HG02571 (cell line): Measurements from ENCODE around the gene EXOSC2.
"Not testable (repeated sequence)": the region's sequence is repeated elsewhere in the genome, so short reads cannot be mapped to it uniquely, and the experiment has no call there.

ENCODE experiments used
- ATAC-seq: cut with Tn5 transposase; IDR thresholded peaks from one replicate; pipeline ENCODE4 v1.9.1; 2021; ENCODE audit warnings: mild to moderate bottlenecking, moderate library complexity; ENCODE audit not compliant: unreplicated experiment

EXOSC2 gene

DNA sequence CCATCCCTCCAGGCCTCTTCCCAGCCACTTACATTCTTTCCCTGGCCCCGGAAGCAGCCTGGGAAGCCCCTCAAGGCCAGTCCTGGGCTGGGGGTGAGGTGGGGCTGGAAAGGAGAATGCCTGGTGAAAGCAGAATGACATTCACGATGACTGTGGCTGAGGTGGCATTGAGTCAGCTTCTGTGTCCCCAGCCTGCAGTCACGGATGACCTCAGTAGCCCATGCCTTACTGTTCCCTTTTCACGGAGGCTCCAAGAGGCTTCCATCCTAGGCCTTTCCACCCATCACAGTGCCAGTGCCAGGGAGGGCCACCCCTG lies 26.5 kb upstream of the EXOSC2 start:
- ATAC-seq, result no peak

- no peak for ATAC-seq
Measured at GRCh38 chr9:130668196-130668595, 25.4 kb upstream of the EXOSC2 start.

- ATAC-seq, result no peak
Measured at GRCh38 chr9:130668659-130669058, 24.9 kb upstream of the EXOSC2 start.

DNA sequence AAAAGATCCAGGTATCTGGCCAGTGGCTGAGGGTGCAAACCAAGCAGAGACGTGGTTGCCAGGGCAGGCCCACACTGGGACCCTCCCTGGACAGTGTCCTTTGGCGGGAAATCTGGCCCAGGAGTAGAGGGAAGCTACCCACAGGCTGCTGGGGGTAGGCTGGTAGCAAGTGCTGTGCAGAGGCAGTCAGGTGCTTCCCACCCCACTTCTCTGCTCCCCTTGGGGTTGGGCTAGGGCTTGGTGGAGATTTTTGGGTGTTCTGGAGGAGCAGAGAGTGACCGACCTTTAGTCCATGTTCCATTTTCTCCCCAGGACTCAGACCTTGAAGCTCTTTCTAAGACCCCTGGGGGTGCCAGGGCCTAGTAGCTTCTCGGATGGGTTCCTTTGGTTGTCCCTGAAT lies 23.6 kb upstream of the EXOSC2 start:
- no peak for ATAC-seq

GRCh38 chr9:130670644-130671043 lies 22.9 kb upstream of the EXOSC2 start:
- no peak for ATAC-seq

DNA sequence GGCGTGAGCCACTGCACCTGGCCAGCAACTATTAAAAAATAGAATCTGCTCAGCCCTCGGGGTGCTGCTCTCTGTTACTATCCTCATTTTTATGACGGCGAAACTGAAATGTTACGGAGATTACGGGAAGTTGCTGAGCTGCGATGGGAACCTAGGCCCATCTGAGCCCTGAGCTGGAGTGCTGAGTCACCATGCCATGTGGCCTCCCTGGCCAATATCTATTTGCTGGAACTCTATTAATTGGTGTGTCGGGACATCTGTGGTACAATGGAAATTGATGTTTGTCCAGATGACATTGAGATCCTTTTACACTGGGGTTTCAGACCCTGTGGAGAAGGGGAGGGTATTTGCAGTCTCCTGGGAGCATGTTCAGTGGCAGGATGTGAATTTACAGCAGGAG lies 21.1 kb upstream of the EXOSC2 start:
- no peak for ATAC-seq

DNA sequence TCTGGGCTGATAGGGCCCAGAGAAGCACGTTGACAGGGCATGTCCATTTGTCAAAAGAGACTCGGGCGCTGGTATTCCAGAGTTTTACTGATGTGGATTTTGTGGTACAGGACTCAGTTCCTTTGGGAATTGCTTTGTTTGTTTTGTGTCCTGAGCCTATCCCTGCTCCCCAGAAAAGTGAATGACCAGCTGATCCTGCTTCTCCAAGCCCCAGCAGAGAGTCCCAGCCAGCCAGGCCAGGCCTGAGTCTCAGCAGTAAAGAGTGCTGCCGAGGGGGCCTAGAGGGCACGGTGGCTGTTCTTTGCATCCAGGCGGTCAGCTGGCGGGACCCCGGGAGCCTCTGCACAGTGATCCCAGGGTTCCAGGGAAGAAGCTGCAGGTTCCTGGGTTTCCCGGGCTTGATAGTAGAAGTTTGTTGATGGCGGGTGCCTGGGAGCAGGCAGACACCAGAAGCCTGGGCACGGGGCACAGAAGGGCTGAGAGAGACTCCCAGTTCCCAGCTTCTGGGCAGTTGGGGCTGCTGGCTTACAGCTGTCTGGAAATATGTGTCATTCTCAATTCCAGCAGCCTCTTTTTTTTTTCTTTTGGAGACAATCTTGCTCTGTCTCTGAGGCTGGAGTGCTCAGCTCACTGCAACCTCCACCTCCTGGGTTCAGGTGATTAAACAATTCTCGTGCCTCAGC lies 20.5 kb upstream of the EXOSC2 start:
- ATAC-seq, result no peak

DNA sequence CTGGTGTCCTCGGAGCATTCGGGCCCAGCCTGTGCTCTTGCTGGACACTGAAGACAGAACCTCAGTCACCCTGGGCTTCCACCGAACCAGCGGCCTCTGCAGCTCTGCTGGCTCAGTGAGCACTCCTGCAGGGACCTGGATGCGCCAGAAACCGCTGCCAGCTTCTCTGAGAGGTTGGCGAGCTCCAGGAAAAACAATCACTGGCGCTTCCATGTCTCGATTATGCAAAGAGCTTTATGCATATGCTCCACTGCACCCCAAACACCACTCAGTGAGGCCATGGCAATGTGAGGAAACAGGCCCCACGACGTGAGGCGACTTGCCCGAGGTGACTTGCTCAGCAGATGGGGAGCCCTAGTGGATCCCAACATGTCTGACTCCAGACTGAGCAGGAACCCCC lies 18.2 kb upstream of the EXOSC2 start:
- ATAC-seq, result no peak

DNA sequence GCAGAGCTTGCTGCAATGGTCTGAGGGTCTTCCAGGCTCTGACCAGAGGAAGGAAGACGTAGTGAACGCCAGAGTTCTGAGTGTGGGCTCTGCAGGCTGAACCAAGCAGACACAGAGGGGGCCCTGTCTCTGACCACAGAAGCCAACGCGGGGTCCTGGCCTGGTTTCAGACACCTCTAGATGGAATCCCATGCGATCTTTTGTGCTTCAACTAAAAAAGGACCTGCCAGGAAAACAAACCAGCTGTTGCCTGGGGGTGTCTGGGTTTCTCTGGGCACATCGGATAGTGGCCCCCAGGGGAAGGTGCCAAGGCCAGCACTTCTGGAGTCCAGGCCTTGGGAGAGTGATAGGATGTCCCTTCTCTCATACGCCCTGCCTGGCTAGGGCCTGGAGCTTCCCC lies 16.3 kb upstream of the EXOSC2 start:
- no peak for ATAC-seq

GRCh38 chr9:130680836-130681768 lies 12.5 kb upstream of the EXOSC2 start:
- ATAC-seq, result no peak

GRCh38 chr9:130681769-130682420 lies 11.7 kb upstream of the EXOSC2 start:
- no peak for ATAC-seq

DNA sequence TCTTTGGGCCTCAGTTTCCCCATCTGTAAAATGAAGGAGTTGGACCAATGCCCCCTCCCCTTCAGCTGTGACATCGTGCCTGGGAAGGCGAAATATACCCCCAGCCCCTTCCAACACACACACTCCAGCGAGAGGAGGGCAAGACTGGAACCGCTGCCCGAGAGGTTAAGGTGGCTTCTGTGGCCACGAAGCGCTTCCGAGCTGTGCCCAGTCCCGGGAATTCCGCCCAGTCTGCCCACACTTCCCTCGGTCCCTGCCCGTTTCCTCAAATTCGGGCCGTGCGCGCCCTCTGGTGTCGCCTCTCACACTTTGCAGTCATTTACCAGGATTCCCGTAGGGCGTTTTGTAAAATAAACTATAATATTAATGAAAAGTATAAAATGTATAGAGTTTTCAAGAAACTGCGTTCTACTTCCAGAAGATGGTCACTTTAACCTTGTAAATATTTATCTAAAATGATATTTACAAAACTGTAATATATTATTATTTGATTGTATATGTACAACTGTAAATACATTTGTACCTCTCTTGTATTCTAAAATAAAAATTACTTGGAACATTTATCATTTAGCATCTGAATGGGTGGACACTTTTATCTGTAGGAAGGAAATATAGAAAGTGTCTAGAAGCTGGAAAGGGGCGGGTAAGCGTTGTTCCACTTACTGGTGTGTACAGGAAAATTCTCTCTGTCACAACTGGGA lies 11.0 kb upstream of the EXOSC2 start:
- no peak for ATAC-seq

DNA sequence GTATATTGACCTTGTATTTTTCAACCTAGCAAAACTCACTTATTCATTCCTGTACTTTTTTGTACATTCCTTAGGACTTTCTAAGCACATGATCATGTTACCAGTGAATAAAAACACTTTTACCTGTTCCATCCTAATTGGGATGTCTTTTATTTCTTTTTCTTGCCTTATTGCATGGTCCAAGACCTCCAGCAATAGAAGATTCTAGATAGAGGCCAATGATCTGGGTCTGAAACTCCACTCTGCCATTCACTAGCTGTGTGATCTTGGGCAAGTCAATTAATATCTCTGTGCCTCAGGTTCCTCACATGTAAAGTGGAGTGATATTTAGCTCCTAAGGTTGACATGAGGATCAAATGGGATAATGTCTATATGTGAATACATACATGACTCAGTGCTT lies 8.5 kb upstream of the EXOSC2 start:
- ATAC-seq, result no peak

DNA sequence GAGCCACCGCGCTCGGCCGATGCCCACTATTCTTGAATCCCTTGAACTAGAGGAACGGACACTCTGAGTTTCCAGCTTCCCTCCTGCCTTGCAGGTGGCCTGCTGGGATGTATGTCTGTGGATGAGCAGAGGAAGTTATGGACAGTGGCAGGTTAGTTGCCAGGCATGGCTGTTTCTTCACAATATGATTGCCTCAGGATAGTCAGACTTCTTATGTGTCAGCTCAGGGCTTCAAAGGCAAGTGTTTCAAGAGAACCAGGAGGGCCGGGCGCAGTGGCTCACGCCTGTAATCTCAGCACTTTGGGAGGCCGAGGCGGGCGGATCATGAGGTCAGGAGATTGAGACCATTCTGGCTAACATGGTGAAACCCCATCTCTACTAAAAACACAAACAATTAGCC lies 7.6 kb upstream of the EXOSC2 start:
- not testable (repeated sequence) for ATAC-seq

DNA sequence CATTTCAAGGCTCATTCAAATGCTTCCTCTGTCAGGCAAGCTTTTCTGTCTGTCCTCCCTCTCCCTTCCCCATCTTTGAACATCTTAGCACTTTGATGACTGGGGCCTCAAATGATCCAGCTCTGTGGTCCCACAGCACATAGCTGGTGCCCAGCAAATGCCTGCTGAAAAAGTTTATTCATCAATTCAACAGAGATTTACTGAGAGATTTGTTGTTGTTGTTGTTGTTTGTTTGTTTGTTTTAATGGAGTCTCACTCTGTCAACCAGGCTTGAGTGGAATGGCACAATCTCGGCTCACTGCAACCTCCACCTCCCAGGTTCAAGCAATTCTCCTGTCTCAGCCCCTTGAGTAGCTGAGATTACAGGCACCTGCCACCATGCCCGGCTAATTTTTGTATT lies 6.0 kb upstream of the EXOSC2 start:
- ATAC-seq, result no peak

- no peak for ATAC-seq
Measured at GRCh38 chr9:130688072-130688471, 5.5 kb upstream of the EXOSC2 start.

DNA sequence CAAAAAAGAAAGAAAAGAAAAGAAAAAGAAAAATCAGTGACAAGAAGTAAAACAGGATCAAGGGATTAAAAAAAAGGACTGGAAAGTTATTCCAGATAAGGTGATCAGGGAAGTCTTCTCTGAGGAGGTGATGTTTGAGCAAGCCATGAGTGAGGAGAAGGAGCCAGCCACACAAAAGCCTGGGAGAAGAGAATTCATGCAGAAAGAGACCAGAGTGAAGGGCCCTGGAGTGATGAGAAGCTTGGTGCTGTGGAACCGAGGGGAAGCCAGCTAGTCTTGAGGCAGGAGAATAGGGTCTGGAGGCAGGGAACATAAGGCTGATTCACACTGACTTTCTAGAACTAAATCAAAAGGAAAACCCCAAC lies 4.0 kb upstream of the EXOSC2 start:
- no peak for ATAC-seq

GRCh38 chr9:130689937-130690700 lies 3.5 kb upstream of the EXOSC2 start:
- ATAC-seq, result no peak

- no peak for ATAC-seq
Measured at GRCh38 chr9:130692321-130692720, 1.3 kb upstream of the EXOSC2 start.

DNA sequence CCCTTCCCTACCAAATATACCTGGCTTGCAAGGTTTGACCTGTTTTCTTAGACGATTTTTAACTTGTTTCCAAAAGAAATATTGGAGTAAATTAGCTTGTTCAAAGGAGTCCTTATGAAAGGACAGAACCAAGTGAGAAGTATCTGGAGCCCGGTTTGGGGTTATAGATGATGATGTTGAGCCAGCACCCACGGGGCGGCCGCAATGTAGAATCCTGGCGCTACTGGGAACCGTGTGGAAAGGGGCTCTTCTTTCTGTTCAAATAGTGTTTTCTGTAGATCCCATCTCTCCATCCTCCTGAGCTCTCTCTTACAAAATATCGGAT lies 517 bp upstream of the EXOSC2 start:
- no peak for ATAC-seq

- ATAC-seq, result no peak
Measured at GRCh38 chr9:130694205-130694604, 625 bp downstream of the EXOSC2 start.
